NCI-H2107 (cell line): ENCODE results near the gene RUNX3.

ENCODE experiments used
- DNase-seq: peaks from one replicate; lab custom pipeline; 2025; lab: John Stamatoyannopoulos, UW

The RUNX3 gene

GRCh38 chr1:24886241-24886640 lies 43.8 kb downstream of the RUNX3 start:
- DNase-seq: no peak

- no peak for DNase-seq
These were observed 45.3 kb downstream of the RUNX3 start for GRCh38 chr1:24884751-24885150.

- no peak for DNase-seq
These were observed 49.0 kb downstream of the RUNX3 start for GRCh38 chr1:24881034-24881433.

- DNase-seq: no peak
These were observed 51.0 kb downstream of the RUNX3 start for GRCh38 chr1:24878775-24879742.

GRCh38 chr1:24878045-24878444 lies 52.0 kb downstream of the RUNX3 start:
- DNase-seq: no peak

- no peak for DNase-seq
These were observed 54.0 kb downstream of the RUNX3 start for GRCh38 chr1:24875991-24876506.

- DNase-seq: no peak
These were observed 54.8 kb downstream of the RUNX3 start for GRCh38 chr1:24875257-24875656.

- no peak for DNase-seq
These were observed 55.4 kb downstream of the RUNX3 start for GRCh38 chr1:24874611-24875234.

- no peak for DNase-seq
These were observed 56.0 kb downstream of the RUNX3 start for GRCh38 chr1:24874056-24874455.

GRCh38 chr1:24873148-24873547 lies 56.9 kb downstream of the RUNX3 start:
- DNase-seq: no peak

- no peak for DNase-seq
These were observed 57.8 kb downstream of the RUNX3 start for GRCh38 chr1:24872061-24872850.

GRCh38 chr1:24871306-24871901 lies 58.7 kb downstream of the RUNX3 start:
- DNase-seq: no peak

GRCh38 chr1:24870551-24871195 lies 59.4 kb downstream of the RUNX3 start:
- no peak for DNase-seq

GRCh38 chr1:24868016-24868875 lies 61.8 kb downstream of the RUNX3 start:
- DNase-seq: no peak

GRCh38 chr1:24867084-24867870 lies 62.8 kb downstream of the RUNX3 start:
- DNase-seq: no peak

GRCh38 chr1:24866211-24867083 lies 63.6 kb downstream of the RUNX3 start:
- no peak for DNase-seq

- DNase-seq: no peak
These were observed 64.5 kb downstream of the RUNX3 start for GRCh38 chr1:24865587-24865986.

- no peak for DNase-seq
These were observed 64.9 kb downstream of the RUNX3 start for GRCh38 chr1:24865168-24865567.

- DNase-seq: no peak
These were observed 65.7 kb downstream of the RUNX3 start for GRCh38 chr1:24864370-24864777.
